HG03045 (cell line): ENCODE data around the gene RHBDL1.
"Not testable (repeated sequence)": the region's sequence is repeated elsewhere in the genome, so short reads cannot be mapped to it uniquely, and the experiment has no call there.

Source experiments
- ATAC-seq: cut with Tn5 transposase; IDR thresholded peaks from one replicate; pipeline ENCODE4 v1.9.1; 2021; ENCODE audit warnings: mild to moderate bottlenecking, moderate library complexity; ENCODE audit not compliant: unreplicated experiment

Gene RHBDL1

DNA sequence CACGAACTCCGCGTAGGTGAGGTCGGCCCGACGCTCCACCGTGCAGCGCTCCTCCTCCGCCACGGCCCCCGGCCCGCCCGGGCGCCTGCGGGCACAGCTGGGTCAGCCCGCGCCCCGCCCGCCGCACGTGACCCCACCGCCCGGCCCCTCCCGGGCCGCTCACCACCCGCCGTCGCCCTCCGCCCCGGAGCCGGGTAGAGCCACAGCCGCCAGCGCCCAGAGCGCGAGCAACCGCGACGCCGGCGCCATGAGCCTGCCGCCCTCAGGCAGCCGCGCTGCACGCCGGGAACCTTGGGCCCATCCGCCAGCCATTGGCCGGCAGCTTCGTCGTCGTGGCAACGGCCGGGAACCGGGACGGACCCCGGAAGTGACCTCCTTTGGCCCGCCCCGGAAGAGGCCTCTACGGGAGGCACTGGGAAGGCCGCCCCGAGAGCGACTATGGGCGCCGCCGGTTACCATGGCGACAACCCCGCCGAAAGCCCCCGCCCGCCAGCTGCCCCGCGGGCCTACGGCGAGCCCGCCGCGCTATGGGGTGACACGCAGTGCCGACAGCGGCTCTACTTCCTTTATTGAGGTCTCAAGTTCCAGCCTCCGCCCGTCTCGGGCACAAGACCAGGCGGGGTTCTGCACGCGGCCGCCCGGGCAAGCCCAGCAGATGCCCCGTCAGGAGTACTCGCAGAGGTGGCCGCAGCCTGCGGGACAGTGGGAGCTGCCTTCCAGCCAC, 8.8 kb downstream of the RHBDL1 start, which contains the start of gene JMJD8:
JMJD8 (minus strand) TSS at position 264 of the 724 bp plus-strand sequence; CDS start at position 249, 15 bp downstream.
- ATAC-seq = peak; percentile 58

DNA sequence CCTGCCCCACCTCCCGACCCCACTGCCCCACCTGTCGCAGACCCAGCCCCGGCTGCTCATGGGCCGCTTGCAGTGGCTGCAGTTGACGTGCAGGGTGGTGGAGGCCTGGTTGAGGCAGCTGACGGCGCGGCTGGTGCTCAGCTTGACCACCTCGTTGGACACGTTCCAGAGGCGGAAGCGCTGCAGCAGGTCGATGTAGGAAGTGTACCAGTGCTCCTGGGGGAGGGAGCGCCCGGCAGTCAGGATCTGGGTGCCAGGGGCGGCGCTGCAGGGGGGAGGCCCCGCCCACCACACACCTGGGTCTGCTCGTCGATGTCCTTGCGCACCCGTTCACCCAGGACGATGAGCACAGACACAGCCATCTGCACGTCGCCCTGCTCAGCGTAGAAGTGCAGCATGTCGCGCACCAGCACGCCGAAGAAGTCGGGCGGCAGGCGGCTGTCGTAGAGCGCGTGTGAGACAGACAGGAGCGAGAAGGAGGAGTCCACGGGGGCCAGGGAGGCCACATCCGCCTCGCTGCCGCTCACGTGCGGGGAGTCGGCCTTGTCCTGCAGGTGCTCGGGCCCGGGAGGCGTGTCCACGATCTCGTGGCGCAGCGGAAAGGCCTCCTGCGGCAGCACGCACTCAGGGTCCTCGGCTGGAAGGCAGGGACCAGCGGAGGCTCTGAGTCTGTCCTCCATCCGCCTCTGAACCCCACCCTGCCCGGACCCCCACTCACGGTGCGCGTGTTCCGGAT, 9.7 kb downstream of the RHBDL1 start:
- ATAC-seq = no peak

DNA sequence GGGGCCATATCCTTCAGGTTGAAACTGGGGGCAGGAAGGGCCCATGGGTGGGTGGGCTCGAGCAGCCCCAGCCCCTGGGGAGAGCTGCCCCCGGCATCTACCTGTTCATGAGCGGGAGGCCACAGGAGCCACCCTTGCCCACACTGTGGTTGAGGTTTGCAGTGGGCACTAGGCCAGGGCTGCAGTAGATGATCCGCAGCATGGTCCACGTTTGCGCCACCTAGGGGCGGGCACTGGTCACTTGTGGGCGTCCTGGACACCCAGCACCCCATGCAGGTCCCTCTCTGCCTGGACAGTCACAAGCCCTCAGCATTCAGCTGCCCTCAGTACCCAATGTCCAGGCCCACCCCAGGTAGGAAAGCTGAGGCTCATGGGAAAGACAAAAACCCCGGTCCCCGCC, 10.5 kb downstream of the RHBDL1 start:
- ATAC-seq = no peak

DNA sequence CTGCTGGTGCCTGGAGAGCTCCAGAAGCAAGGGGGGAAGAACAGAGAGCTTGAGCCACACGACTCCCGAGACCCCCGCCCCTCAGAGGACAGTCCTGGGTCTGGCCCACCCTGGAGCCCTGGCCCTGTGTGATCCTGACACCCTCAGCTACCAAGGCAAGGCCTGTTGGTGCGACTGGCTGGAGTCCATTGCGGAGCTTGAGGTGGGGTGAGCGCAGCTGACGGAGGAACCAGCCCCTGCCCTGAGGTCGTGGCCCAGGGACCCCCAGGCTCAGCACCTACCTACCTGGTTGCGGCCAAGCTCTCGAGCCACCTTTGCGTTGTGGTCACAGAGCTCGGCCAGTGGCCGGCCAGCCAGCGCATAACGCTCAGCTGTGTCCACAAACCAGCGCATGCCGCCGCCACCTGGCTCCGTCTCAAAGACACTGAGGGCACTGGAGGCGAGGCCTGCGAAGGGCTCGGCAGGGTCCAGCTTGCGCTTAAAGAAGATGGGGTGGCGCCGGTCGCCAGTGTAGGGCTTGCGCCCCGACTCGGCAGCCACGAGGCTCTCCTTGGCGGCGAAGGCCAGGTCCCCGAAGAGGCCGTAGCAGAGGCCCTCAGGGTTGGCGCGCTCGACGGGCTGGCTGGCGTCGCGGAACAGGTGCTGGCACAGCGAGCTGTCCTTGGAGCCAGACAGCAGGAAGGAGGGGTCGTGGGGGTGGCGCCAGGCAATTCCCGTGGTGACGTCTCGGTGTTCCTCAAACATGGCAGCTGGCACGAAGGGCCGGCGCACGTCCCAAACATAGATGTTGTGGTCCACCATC, 11.2 kb downstream of the RHBDL1 start:
- no peak for ATAC-seq

DNA sequence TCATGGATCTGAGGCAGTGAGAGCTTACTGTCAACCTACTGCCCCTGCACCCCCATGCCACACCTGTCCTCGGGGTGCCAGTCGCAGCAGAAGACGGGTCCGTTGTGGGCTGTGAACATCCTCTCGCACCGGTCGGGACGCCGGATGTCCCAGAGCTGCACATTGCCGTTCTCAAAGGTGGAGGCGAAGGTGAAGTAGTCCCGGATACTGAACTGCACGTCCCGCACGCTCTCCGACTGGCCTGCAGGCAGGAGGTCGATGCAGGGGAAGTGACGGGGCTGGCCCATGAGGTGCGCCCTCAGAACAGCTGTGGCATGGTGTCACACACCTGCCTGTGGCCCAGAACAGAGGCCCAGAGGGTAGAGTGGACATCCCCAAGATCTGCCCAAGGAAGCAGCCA, 12.0 kb downstream of the RHBDL1 start:
- ATAC-seq = no peak

DNA sequence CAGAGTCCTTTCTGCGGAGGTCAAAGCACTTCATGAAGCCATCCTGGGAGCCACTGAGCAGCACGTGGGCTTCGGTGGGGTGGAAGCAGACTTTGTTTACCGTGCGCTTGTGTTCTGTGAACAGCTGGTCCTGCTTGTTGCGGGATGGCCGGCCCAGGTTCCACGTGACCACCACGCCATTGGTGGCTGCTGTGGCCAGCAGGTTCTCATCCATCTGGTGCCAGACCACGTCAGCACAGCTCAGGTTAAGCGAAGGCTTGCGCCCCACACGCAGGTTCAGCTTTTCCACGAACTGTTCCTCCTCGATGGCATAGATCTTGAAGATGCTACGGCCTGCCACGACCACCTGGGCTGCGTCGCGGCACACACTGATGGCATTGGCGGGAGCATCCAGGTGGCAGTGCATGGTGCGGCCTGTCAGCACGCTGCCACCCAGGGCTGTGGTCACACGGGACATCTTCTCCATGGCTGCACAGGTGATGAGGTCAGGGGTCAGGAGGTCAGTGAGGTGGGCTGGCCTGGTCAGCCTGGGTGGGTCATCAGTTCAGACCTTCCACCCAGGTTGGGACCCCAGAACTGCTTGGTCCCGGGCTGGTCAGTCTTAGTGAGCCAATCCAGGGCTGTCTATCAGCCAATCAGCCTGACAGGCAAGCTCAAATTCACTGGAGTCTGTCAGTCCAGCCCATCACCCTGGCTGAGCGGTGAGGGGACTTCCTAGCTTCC, 13.9 kb downstream of the RHBDL1 start:
- no peak for ATAC-seq

DNA sequence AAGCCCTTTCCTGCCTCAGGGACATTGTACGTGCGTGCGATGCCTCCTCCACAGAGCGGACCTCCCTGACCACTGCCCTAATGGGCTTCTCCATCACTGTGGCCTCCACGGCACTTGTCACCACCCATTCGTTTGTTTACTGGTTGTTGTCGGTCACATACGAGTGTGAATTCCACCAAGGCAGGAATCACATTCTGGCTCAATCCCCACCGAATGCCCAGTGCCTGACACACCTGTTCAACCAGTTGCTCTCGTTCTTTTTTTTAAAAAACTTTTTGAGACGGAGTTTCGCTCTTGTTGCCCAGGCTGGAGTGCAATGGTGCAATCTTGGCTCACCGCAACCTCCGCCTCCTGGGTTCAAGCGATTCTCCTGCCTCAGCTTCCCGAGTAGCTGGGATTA, 15.8 kb downstream of the RHBDL1 start:
- ATAC-seq = not testable (repeated sequence)

DNA sequence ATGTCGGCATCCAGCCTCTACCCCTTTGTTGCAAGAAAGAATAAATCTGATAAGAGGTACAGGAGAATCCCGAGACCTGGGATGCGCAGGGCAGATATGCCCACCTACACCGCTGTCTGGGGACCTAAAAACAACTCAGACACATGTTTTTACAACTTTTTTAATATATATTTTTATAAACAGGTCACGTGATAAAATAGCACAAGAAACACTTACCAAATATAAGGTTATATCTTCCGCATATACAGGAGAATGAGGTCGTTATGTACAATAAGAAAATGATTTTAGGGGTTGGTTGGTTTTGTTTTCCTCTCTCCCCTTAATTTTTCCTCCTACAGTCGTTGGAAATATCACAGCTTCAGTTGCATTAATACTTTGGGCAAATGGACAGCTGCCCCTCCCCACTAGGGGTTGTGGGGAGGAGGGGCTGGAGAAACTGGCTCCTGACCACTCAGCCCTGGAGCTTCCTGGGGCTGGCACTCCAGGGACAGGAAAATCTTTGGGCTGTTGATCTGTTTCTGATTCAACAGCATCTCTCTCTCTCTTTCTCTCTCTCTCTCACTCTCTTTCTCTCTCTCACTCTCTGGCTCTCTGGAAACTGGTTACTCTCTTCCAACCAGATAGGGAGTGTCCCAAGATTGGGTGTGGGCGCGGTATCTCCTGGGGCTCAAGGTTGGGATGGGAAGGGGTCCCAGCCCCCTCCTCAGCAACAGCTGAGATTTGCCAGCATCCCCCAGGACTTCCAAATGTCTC, 17.1 kb downstream of the RHBDL1 start:
- ATAC-seq = no peak

DNA sequence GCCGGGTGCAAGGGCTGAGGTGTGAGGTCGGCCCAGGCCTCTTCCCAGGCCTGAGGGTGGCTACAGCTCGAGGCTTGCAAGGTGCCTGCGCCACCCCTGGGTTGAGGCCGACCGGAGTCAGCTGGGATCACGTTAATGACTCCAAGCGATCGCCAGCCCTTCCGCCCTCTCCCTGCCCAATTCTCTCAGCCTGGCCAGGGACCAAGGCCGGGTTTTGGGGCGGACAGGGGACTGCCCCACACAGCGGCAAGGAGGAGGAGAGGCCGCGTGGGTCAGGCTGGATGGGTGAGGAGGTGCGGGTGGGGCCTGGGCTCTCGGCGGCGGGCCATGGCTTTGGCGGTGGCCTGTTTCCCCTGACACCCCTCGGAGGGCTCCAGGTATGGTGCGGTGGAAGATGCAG, 17.9 kb downstream of the RHBDL1 start:
- no peak for ATAC-seq

DNA sequence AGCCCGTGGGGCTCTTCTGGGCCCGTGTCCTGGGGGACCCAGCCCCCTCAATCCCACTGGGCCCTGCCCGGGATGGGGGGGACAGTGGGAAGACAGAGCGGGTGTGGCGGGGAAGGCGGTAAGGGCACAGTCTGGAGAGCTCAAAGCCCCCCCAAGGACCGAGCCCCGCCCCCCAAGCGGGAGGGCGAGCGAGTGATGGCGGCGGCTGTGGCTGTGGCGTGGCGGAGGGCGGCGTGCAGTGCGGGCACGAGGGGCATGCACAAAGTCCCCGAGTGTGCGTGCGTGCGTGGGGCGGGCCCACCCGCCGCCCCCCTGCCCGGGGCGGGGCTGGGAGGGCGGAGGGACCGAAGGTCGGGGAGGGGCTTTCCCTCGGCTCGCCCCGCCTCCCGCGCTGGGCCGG, 18.3 kb downstream of the RHBDL1 start:
- no peak for ATAC-seq

DNA sequence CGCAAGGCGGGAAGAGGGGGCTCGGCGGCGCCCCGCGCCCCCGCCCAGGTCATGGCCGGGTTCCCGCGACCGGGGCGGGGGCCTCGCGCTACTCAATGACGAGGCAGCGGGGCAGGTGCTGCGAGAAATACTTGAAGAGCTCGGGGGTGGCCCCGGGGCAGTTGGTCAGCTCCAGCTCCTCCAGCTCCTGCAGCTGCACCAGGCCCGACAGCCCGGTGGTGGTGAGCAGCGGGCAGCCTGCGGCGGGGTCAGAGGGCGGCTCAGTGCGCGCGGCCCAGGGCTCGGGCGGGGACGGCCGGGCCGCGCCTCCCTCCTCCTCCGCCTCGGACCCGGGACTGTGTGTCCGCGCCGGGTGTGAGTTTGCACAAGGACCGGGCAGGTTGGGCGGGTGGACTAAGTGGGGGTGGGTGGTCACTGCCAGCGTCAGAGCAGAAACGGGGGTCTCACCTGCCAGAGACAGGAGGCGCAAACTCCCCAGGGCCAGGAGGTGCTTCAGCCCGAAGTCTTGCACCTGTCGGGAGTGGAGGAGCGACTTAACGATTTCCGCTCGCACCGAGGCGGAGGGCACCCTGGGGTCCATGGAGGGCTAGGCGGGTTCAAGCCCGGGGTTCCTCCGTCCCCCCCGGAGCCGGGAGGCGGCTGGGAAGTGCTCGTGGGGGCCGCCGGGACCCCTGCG, 18.9 kb downstream of the RHBDL1 start:
- ATAC-seq = no peak

DNA sequence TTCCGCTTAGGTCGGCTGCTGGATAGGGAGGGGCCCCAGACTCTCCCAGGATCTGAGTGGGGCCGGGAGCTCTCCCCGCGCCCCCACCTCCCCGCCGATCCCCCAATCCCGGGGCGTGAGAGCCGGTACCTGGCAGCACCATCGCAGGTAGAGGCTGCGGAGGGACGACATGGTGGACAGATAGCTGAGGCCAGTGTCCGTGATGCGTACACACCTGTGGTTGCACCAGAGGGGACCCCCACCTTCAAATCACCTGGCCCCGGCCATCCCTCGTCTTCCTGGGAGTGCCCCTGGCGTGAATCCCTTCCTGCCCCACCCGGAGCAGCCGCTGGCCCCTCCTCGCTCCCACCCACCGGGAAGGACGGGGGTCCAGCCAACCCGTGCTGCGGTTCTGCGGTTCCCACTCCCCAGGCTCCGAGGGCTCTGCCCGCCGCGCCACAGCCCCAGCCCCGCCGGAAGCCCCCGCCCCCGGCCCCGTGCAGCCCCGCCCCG, 19.4 kb downstream of the RHBDL1 start:
- ATAC-seq = no peak

DNA sequence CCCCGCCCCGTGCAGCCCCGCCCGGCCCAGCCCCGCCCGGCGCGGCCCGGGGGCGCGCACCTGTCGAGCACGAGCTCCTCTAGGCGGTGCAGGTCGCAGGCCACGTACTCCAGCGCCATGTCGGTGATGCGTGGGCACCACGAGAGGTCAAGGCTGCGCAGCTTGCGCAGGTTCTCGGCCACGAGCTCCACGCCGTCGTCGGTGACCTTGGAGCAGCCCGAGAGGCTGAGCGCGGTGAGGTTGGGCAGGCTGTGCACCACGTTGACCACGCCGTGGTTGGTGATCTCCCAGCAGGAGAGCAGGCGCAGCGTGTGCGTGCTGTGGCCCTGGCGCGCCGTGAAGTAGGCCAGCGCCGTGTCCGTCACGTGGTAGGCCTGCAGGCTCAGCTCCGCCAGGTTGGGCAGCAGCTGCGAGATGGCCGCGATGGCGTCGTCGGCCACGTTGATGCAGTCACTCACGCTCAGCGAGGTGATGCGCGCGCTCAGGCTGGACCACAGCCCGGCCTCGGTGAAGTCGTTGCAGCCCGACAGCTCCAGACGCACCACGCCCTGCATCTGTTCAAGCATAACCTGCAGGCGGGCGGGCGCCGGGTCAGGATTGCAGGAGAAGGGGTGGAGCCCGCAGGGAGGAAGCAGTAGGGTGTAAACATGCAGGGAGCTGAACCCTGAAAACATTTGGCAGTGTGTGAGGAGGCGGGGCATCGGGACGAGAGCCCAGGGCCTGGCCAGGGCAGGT, 20.1 kb downstream of the RHBDL1 start:
- ATAC-seq = no peak

DNA sequence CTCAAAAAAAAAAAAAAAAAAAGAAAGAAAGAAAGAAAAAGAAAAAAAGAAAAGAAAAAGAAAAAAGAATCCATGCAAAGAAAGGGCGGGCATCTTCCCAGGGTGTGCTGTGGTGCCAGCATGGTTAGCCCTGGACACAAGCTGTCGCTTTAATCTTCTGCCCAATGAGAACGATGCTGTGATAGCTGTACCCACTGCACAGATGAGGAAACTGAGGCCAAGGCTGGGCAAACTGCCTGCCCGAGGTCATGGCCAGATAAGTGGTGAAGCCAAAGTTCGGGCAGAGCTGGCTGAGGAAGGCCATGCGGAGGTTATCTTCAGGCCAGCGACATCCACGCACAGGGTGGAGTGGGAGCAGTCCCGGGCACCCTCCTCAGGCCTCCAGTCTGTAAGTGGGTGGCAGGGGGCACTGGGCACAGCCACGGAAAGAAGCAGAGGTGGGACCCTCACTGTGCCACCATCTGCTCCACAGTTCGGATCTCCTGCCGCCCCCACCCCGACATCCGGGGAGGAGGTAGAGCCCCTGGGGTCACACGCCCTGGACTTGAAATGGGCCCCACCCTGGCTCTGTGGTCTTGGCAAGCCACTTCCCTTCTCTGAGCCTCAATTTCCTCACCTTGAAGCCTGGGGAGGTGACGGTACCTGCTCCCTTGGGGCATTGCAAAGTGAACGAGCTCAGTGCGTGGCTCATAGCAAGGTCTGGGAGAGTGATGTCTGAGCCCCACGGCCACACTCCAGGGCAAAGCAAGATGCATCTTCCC, 23.6 kb downstream of the RHBDL1 start:
- no peak for ATAC-seq

DNA sequence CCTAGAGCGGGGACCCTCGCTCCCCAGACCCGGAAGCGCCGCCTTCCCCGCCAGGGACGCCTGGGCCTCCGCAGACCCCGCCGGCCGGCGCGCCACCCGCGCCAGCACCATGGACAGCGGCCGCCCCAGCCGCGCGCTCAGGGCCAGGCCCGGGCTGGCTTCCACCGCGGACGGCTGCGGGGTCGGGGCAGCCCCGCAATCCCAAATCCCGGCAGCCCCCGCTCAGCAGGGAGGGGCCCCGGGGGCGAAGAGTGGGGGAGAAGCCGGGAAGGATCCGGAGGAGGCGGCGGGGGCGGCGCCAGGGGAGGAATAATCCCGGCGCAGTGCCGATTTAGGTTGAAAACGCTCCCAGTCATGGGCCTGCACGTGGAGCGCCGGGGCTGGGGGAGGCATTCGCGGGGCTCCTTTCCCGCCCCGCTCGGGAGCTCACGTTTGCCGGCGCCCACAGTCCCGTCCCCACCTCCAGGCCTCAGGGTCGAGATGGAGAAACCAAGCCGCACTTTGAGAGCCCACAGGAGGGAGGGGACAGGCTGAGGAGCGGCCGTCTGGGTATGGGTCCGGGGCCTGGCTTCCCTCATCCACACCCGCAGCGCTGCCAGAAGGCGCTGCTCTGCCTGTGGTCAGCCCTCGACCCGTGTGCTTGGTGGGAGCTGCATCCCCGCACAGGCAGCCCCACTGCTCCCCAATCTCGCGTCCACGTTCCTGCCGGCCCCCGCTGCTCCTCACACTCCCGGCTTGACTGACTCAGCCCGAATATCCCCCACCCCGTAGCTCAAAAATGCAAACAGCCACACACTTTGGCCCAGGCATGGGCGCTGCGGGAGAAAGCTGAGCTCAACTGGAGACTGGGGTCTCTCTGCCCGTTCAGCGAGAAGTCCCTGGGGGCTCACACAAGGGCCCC, 25.5 kb downstream of the RHBDL1 start:
- ATAC-seq = no peak

DNA sequence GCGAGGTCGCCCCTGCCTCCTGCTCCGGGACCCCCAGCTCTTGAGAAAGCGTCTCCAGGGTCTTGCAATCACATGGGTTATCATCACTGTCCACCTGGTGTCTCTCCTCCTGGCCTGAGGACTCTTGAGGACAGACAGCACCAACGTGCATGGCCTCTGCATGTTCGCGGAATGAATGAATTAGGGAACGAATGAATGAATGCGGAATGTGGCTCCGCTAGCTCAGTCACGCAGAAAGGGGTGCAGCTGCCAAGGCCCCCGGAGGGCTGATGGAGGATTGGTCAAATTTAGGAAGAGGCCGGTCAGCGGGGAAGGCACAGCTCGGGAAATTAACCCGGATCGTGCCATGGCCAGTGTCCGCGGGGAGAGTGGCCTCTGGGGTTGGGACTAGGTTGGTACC, 26.9 kb downstream of the RHBDL1 start:
- no peak for ATAC-seq

DNA sequence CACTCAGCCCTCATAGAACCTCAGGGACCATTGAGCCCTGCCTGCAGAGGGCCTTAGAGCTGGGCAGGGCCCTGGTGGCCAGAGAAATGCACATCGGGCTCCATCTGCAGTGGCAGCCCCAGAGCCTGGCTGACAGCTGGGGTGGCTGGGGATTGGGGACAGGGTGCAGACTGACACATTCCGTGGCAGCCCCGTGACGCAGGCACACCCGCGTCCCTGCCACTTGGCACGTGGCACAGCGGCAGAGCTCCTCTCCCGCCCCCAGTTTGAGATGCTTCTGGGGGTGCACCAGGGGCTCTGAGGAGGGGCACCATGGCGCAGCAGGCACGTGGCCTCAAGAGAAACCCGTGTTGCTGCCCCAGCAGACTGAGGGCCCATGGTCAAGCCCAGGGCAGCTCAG, 27.9 kb downstream of the RHBDL1 start:
- no peak for ATAC-seq
